ENCODE measurements around the gene POLE. TPM values are rescaled to one million over a fixed set of nuclear protein-coding genes. Genes with fewer than 3 reads are reported as not detected.

Gene POLE
- total and polyA plus RNA-seq, 9 of the 15 experiments (the other 6 are each of a cell fraction or from before 2014, with no cell fraction given): 2.4 to 154 (median 49.6) TPM

GRCh38 chr12:132597333-132598316 is 89.5 kb downstream of the POLE start (continued):
- TF ChIP-seq HDAC8 (tag; IDR thresholded peaks at IDR 0.05): no peak
- TF ChIP-seq SRSF9 (IDR thresholded peaks at IDR 0.05; ENCODE audit: borderline replicate concordance, low read depth, low read length): no peak
- TF ChIP-seq RAD21 (CRISPR knock-in tag; conservative IDR thresholded peaks at IDR 0.05 in 1 of 2, IDR thresholded peaks at IDR 0.05 in 1 of 2): no peak
- peak; percentile 89 for TF ChIP-seq HDGF (IDR thresholded peaks at IDR 0.05)
- no peak for TF ChIP-seq CREM (IDR thresholded peaks at IDR 0.05; ENCODE audit: low read depth)
- no peak for TF ChIP-seq KLF16 (IDR thresholded peaks at IDR 0.05)
- TF ChIP-seq ZNF217 (CRISPR knock-in tag; IDR thresholded peaks at IDR 0.05): no peak
- TF ChIP-seq GABPB2 (CRISPR knock-in tag; conservative IDR thresholded peaks at IDR 0.05): no peak
- no peak for TF ChIP-seq ZBTB11 (CRISPR knock-in tag; IDR thresholded peaks at IDR 0.05)
- no peak for TF ChIP-seq ZNF699 (CRISPR knock-in tag; IDR thresholded peaks at IDR 0.05; ENCODE audit: insufficient replicate concordance)
- TF ChIP-seq HMGXB4 (CRISPR knock-in tag; IDR thresholded peaks at IDR 0.05): no peak
- no peak for TF ChIP-seq ATF6 (CRISPR knock-in tag; IDR thresholded peaks at IDR 0.05)
- TF ChIP-seq ASH1L (IDR thresholded peaks at IDR 0.05; ENCODE audit: borderline replicate concordance, low read depth, partially characterized antibody): peak; percentile 53
- no peak for TF ChIP-seq ZNF830 (CRISPR knock-in tag; IDR thresholded peaks at IDR 0.05)
- TF ChIP-seq HLTF (IDR thresholded peaks at IDR 0.05): peak; percentile 89
- no peak for TF ChIP-seq MAX (CRISPR knock-in tag; IDR thresholded peaks at IDR 0.05)
- TF ChIP-seq TBP (optimal IDR thresholded peaks at IDR 0.05; ENCODE audit: low read depth, low read length): no peak
- no peak for TF ChIP-seq POLR2AphosphoS5 (IDR thresholded peaks at IDR 0.05; ENCODE audit: control insufficient read depth, insufficient read depth, low read depth, low read length)
